GM19324 (cell line): ENCODE results near the gene HOXD3.

ENCODE experiments used
- ATAC-seq: cut with Tn5 transposase; IDR thresholded peaks from one replicate; pipeline ENCODE4 v1.9.1; 2021; ENCODE audit warnings: mild to moderate bottlenecking, moderate library complexity; ENCODE audit not compliant: unreplicated experiment, low FRiP score

The HOXD3 gene

GRCh38 chr2:176161825-176162626 lies 4.9 kb downstream of the HOXD3 start:
- no peak for ATAC-seq

- no peak for ATAC-seq
Measured at GRCh38 chr2:176162911-176163671, 6.0 kb downstream of the HOXD3 start.

- ATAC-seq = no peak
Measured at GRCh38 chr2:176163672-176164056, 6.6 kb downstream of the HOXD3 start.

- ATAC-seq = no peak
Measured at GRCh38 chr2:176164201-176164600, 7.1 kb downstream of the HOXD3 start.

GRCh38 chr2:176164611-176165369 lies 7.7 kb downstream of the HOXD3 start:
- no peak for ATAC-seq

GRCh38 chr2:176165370-176166050 lies 8.4 kb downstream of the HOXD3 start:
- ATAC-seq = no peak

GRCh38 chr2:176166272-176166671 lies 9.2 kb downstream of the HOXD3 start:
- no peak for ATAC-seq

GRCh38 chr2:176167398-176167797 lies 10.3 kb downstream of the HOXD3 start:
- no peak for ATAC-seq

- ATAC-seq = no peak
Measured at GRCh38 chr2:176169181-176169580, 12.1 kb downstream of the HOXD3 start.

GRCh38 chr2:176169711-176170110 lies 12.6 kb downstream of the HOXD3 start:
- ATAC-seq = no peak

- no peak for ATAC-seq
Measured at GRCh38 chr2:176170602-176171305, 13.6 kb downstream of the HOXD3 start.

GRCh38 chr2:176171351-176172006 lies 14.4 kb downstream of the HOXD3 start:
- ATAC-seq = no peak

GRCh38 chr2:176172007-176172894 lies 15.1 kb downstream of the HOXD3 start:
- ATAC-seq = no peak

- ATAC-seq = no peak
Measured at GRCh38 chr2:176172895-176173566, 15.9 kb downstream of the HOXD3 start.

- ATAC-seq = no peak
Measured at GRCh38 chr2:176173567-176174381, 16.7 kb downstream of the HOXD3 start.

- ATAC-seq = no peak
Measured at GRCh38 chr2:176174382-176174823, 17.3 kb downstream of the HOXD3 start.
